Measurements from ENCODE around the gene MORC3. TPM values are rescaled to one million over a fixed set of nuclear protein-coding genes. Genes with fewer than 3 reads are reported as not detected.

The MORC3 gene
- total and polyA plus RNA-seq, 2 of the 4 experiments (the other 2 are of a cell fraction): 14.0 to 23.5 TPM

DNA sequence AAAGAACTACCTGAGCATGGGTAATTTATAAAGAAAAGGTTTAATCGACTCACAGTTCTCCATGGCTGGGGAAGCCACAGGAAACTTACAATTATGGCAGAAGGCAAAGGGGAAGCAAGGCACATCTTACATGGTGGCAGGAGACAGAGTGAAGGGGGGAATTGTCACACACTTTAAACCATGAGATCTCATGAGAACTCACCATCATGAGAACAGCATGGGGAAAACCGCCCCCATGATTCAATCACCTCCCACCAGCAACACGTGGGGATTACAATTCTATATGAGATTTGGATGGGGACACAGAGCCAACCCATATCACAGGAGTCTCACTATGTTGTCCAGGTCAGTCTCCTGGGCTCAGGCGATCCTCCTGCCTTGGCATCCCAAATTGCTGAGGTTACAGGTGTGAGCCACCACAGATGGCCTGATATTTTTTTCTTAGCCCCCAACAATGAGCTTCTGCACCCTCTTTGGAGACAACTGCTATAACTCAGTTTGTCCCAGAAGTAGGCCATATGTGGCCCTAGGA is 22.5 kb upstream of the MORC3 start:
- no peak overlapping the region for H3K27ac ChIP-seq (ENCODE audit: insufficient read depth, low read length)
- no peaks in the 10 kb centered on the region for H3K9me3 ChIP-seq (ENCODE audit: control insufficient read depth, insufficient read depth, low read length)
- no peak overlapping the region for H2BK15ac ChIP-seq (ENCODE audit: low read depth, low read length)
- no peak overlapping the region for H3K9ac ChIP-seq (ENCODE audit: low read depth, low read length)
- DNase-seq (no peak), ATAC-seq (ENCODE audit: low read depth) (no peak)
- H3K4ac ChIP-seq (ENCODE audit: low read depth, low read length): peak overlapping the region; percentile 17; the same call in 1 of the 2 replicates
- H2AFZ ChIP-seq (replicated peaks; ENCODE audit: low read length, poor library complexity): no peak overlapping the region
- TF ChIP-seq, protein P1, sequence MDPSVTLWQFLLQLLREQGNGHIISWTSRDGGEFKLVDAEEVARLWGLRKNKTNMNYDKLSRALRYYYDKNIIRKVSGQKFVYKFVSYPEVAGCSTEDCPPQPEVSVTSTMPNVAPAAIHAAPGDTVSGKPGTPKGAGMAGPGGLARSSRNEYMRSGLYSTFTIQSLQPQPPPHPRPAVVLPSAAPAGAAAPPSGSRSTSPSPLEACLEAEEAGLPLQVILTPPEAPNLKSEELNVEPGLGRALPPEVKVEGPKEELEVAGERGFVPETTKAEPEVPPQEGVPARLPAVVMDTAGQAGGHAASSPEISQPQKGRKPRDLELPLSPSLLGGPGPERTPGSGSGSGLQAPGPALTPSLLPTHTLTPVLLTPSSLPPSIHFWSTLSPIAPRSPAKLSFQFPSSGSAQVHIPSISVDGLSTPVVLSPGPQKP (IDR thresholded peaks at IDR 0.05; ENCODE audit: borderline replicate concordance, low read depth, low read length): no peak
- TF ChIP-seq MAZ (IDR thresholded peaks at IDR 0.05; ENCODE audit: borderline replicate concordance, low read depth, low read length): no peak
- TF ChIP-seq RCOR1 (IDR thresholded peaks at IDR 0.05; ENCODE audit: insufficient replicate concordance, low read length): no peak
- H3K4me2 ChIP-seq (ENCODE audit: low read depth, low read length): no peak overlapping the region
- no peaks in the 10 kb centered on the region for H4K20me1 ChIP-seq (ENCODE audit: insufficient read depth, low read length)
- no peak overlapping the region for H3K18ac ChIP-seq (ENCODE audit: low read depth, low read length)
- H4K91ac ChIP-seq (ENCODE audit: insufficient read depth, low read depth, low read length): no peak overlapping the region
- peak overlapping the region; percentile 2 to 64; a peak in 2 of 4 replicates for H4K8ac ChIP-seq (ENCODE audit: low read depth in 2 of 2, low read length in 2 of 2)
- H3K4me3 ChIP-seq (ENCODE audit: insufficient read depth, low read depth, low read length): no peak overlapping the region
- H4K5ac ChIP-seq (ENCODE audit: low read depth, low read length): no peak overlapping the region
- intact Hi-C loops (cut with micrococcal nuclease) (no loop called here), in situ Hi-C loops (cut with MboI; ENCODE audit: low sequenced_read_pairs) (no loop called here), dilution Hi-C loops (cut with HindIII; ENCODE audit: low sequenced_read_pairs, unreplicated experiment) (no loop called here)
- H2BK5ac ChIP-seq (ENCODE audit: low read depth, low read length, poor library complexity, severe bottlenecking): no peak overlapping the region
- peaks cover 2% of the 10 kb centered on the region for H3K36me3 ChIP-seq (ENCODE audit: control insufficient read depth, insufficient read depth, low read length)
- BruUV-seq (replicated peaks): no TSS peak
- ChIA-PET POLR2A (ENCODE audit: unreplicated experiment) (no interaction called here), CTCF (no interaction called here)
- no peak overlapping the region for H3K23ac ChIP-seq (ENCODE audit: low read depth, low read length)
- no peak overlapping the region for H2AK9ac ChIP-seq (replicated peaks; ENCODE audit: low read depth, low read length, poor library complexity)
- H3K27me3 ChIP-seq (ENCODE audit: control insufficient read depth, insufficient read depth, low read length): no peaks in the 10 kb centered on the region
- H2AK5ac ChIP-seq (ENCODE audit: low read depth, low read length): 0 out of 2 replicates have a peak overlapping the region, but pooled peaks have one; percentile 15
- peaks cover 2% of the 10 kb centered on the region; the same call in 1 of the 2 replicates for H3K4me1 ChIP-seq (ENCODE audit: control insufficient read depth, insufficient read depth, low read length)
- H3K79me1 ChIP-seq (ENCODE audit: low read depth in 1 of 2, low read length in 2 of 2): no peaks in the 10 kb centered on the region
- no CpG with 5 or more reads among the region's 4 CpGs for WGBS, 2 experiments (ENCODE audit: extremely low coverage in 2 of 2, insufficient read length in 1 of 2)
- 0 out of 2 replicates have a peak overlapping the region, but pooled peaks have one; percentile 12 for H2BK120ac ChIP-seq (ENCODE audit: low read depth, low read length)
- H3K9me1 ChIP-seq (ENCODE audit: insufficient read depth, low read length): no peaks in the 10 kb centered on the region; the same call in 1 of the 2 replicates
- H3K14ac ChIP-seq (replicated peaks; ENCODE audit: low read depth, low read length): no peak overlapping the region
- H2BK20ac ChIP-seq (ENCODE audit: low read depth, low read length): no peak overlapping the region
- no peak overlapping the region for H3K56ac ChIP-seq (ENCODE audit: extremely low read depth, insufficient read depth, low read length)

All from IMR-90 (cell line).